Measurements from ENCODE around the gene CCDC40. TPM values are rescaled to one million over a fixed set of nuclear protein-coding genes. Genes with fewer than 3 reads are reported as not detected.

Gene CCDC40
- total and polyA plus RNA-seq, 2 of the 13 experiments (the other 11 are each of a cell fraction or from before 2014, with no cell fraction given) = 4.1 to 5.5 TPM

DNA sequence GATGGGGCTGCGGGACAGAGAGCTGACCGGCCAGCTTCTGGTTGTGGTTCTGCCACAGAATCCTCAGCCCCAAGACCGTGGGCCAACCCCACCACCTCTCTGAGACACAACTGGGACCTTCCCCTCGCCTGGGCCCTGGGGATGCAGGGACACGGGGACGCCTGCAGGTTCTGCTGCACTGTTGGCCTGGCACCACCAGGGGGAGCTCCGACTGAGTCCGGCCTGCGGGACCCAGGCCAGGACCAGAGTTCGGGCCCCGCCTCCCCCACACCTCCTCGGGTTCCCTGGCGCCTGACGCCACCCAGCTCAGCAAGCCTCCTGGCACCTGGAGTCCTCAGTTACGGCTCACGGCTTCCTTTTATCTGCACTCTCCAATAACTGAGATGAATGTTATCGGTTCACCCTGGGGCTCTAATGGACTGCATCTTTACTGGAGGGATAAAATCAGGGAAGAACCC lies 28.0 kb upstream of the CCDC40 start (continued):
- TF ChIP-seq, protein P1, sequence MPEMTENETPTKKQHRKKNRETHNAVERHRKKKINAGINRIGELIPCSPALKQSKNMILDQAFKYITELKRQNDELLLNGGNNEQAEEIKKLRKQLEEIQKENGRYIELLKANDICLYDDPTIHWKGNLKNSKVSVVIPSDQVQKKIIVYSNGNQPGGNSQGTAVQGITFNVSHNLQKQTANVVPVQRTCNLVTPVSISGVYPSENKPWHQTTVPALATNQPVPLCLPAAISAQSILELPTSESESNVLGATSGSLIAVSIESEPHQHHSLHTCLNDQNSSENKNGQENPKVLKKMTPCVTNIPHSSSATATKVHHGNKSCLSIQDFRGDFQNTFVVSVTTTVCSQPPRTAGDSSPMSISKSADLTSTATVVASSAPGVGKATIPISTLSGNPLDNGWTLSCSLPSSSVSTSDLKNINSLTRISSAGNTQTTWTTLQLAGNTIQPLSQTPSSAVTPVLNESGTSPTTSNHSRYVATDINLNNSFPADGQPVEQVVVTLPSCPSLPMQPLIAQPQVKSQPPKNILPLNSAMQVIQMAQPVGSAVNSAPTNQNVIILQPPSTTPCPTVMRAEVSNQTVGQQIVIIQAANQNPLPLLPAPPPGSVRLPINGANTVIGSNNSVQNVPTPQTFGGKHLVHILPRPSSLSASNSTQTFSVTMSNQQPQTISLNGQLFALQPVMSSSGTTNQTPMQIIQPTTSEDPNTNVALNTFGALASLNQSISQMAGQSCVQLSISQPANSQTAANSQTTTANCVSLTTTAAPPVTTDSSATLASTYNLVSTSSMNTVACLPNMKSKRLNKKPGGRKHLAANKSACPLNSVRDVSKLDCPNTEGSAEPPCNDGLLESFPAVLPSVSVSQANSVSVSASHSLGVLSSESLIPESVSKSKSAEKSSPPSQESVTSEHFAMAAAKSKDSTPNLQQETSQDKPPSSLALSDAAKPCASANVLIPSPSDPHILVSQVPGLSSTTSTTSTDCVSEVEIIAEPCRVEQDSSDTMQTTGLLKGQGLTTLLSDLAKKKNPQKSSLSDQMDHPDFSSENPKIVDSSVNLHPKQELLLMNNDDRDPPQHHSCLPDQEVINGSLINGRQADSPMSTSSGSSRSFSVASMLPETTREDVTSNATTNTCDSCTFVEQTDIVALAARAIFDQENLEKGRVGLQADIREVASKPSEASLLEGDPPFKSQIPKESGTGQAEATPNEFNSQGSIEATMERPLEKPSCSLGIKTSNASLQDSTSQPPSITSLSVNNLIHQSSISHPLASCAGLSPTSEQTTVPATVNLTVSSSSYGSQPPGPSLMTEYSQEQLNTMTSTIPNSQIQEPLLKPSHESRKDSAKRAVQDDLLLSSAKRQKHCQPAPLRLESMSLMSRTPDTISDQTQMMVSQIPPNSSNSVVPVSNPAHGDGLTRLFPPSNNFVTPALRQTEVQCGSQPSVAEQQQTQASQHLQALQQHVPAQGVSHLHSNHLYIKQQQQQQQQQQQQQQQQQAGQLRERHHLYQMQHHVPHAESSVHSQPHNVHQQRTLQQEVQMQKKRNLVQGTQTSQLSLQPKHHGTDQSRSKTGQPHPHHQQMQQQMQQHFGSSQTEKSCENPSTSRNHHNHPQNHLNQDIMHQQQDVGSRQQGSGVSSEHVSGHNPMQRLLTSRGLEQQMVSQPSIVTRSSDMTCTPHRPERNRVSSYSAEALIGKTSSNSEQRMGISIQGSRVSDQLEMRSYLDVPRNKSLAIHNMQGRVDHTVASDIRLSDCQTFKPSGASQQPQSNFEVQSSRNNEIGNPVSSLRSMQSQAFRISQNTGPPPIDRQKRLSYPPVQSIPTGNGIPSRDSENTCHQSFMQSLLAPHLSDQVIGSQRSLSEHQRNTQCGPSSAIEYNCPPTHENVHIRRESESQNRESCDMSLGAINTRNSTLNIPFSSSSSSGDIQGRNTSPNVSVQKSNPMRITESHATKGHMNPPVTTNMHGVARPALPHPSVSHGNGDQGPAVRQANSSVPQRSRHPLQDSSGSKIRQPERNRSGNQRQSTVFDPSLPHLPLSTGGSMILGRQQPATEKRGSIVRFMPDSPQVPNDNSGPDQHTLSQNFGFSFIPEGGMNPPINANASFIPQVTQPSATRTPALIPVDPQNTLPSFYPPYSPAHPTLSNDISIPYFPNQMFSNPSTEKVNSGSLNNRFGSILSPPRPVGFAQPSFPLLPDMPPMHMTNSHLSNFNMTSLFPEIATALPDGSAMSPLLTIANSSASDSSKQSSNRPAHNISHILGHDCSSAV (CRISPR knock-in tag; IDR thresholded peaks at IDR 0.05; ENCODE audit: borderline replicate concordance) = no peak
- TF ChIP-seq MIXL1 (CRISPR knock-in tag; IDR thresholded peaks at IDR 0.05) = 0 out of 2 replicates have a peak, but pooled peaks have one; percentile 23
- TF ChIP-seq STAG1 (CRISPR knock-in tag; IDR thresholded peaks at IDR 0.05) = peak; percentile 86
- no peak for TF ChIP-seq EZH2 (conservative IDR thresholded peaks at IDR 0.05; ENCODE audit: low read depth, low read length)
- TF ChIP-seq, protein P2, sequence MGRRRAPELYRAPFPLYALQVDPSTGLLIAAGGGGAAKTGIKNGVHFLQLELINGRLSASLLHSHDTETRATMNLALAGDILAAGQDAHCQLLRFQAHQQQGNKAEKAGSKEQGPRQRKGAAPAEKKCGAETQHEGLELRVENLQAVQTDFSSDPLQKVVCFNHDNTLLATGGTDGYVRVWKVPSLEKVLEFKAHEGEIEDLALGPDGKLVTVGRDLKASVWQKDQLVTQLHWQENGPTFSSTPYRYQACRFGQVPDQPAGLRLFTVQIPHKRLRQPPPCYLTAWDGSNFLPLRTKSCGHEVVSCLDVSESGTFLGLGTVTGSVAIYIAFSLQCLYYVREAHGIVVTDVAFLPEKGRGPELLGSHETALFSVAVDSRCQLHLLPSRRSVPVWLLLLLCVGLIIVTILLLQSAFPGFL (CRISPR knock-in tag; IDR thresholded peaks at IDR 0.05) = no peak
- no peak for TF ChIP-seq ZNF251 (CRISPR knock-in tag; IDR thresholded peaks at IDR 0.05)
- no peak for TF ChIP-seq ZNF383 (CRISPR knock-in tag; IDR thresholded peaks at IDR 0.05; ENCODE audit: borderline replicate concordance)
- TF ChIP-seq, protein P3, sequence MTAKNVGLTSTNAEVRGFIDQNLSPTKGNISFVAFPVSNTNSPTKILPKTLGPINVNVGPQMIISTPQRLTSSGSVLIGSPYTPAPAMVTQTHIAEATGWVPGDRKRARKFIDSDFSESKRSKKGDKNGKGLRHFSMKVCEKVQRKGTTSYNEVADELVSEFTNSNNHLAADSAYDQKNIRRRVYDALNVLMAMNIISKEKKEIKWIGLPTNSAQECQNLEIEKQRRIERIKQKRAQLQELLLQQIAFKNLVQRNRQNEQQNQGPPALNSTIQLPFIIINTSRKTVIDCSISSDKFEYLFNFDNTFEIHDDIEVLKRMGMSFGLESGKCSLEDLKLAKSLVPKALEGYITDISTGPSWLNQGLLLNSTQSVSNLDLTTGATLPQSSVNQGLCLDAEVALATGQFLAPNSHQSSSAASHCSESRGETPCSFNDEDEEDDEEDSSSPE (CRISPR knock-in tag; IDR thresholded peaks at IDR 0.05) = 0 out of 2 replicates have a peak, but pooled peaks have one; percentile 48
- no peak for TF ChIP-seq ZNF816 (CRISPR knock-in tag; IDR thresholded peaks at IDR 0.05; ENCODE audit: borderline replicate concordance)
- TF ChIP-seq PHF5A (CRISPR knock-in tag; IDR thresholded peaks at IDR 0.05; ENCODE audit: low read depth, unreplicated experiment) = no peak
- TF ChIP-seq, protein P4, sequence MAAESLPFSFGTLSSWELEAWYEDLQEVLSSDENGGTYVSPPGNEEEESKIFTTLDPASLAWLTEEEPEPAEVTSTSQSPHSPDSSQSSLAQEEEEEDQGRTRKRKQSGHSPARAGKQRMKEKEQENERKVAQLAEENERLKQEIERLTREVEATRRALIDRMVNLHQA (CRISPR knock-in tag; IDR thresholded peaks at IDR 0.05) = no peak
- no peak for TF ChIP-seq PLRG1 (conservative IDR thresholded peaks at IDR 0.05)
- peak; percentile 65; the same call in 1 of the 2 replicates for TF ChIP-seq MYC (CRISPR knock-in tag; IDR thresholded peaks at IDR 0.05; ENCODE audit: borderline replicate concordance)
- no peak for TF ChIP-seq CHCHD3 (CRISPR knock-in tag; IDR thresholded peaks at IDR 0.05)
- TF ChIP-seq ZNF570 (CRISPR knock-in tag; IDR thresholded peaks at IDR 0.05; ENCODE audit: borderline replicate concordance) = no peak
- TF ChIP-seq, protein P5, sequence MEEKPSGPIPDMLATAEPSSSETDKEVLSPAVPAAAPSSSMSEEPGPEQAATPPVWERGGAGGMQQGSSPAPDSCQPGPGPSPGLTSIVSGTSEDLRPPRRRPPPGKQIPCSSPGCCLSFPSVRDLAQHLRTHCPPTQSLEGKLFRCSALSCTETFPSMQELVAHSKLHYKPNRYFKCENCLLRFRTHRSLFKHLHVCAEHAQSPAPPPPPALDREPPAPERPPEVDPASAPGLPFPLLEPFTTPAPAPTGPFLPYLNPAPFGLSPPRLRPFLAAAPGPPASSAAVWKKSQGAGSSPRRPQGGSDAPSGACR (CRISPR knock-in tag; IDR thresholded peaks at IDR 0.05) = 0 out of 2 replicates have a peak, but pooled peaks have one; percentile 36
- TF ChIP-seq RFX3 (CRISPR knock-in tag; IDR thresholded peaks at IDR 0.05) = no peak
- TF ChIP-seq RCOR2 (CRISPR knock-in tag; IDR thresholded peaks at IDR 0.05) = no peak
